ENCODE data around the gene JAK1. TPM values are rescaled to one million over a fixed set of nuclear protein-coding genes. Genes with fewer than 3 reads are reported as not detected.

The JAK1 gene
- total RNA-seq, 1 experiment from 2014 or later: 73.1 TPM

GRCh38 chr1:64950284-64950809 lies 16.0 kb downstream of the JAK1 start:
- no peak overlapping the region for H3K4me3 Mint-ChIP-seq (ENCODE audit: unreplicated experiment)
- CTCF ChIA-PET: interaction anchor here (0.6 kb wide), 1 partner anchor 265 kb away, joined by 3 read pairs; no protein-coding TSS in a partner anchor
- intact Hi-C loops (cut with micrococcal nuclease): no loop called here
- no peak for DNase-seq (ENCODE audit: unreplicated experiment)
- TF ChIP-seq CTCF (IDR thresholded peaks at IDR 0.05; ENCODE audit: unreplicated experiment): no peak
- H3K4me1 Mint-ChIP-seq (ENCODE audit: insufficient read depth, unreplicated experiment): peaks cover 44% of the 10 kb centered on the region
- H3K27me3 Mint-ChIP-seq (ENCODE audit: insufficient read depth, unreplicated experiment): no peaks in the 10 kb centered on the region
- no peaks in the 10 kb centered on the region for H3K9me3 Mint-ChIP-seq (ENCODE audit: unreplicated experiment)
- POLR2A ChIA-PET: interaction anchor here (0.6 to 3.1 kb wide), 6 partner anchors 10 to 52 kb away, joined by 3 to 20 read pairs (median 11); partner anchors contain the start of gene JAK1
- H3K27ac Mint-ChIP-seq (ENCODE audit: low read depth, unreplicated experiment): peak overlapping the region; percentile 87
- no peaks in the 10 kb centered on the region for H3K36me3 Mint-ChIP-seq (ENCODE audit: insufficient read depth, unreplicated experiment)
- no TSS peak for BruUV-seq (replicated peaks)

DNA sequence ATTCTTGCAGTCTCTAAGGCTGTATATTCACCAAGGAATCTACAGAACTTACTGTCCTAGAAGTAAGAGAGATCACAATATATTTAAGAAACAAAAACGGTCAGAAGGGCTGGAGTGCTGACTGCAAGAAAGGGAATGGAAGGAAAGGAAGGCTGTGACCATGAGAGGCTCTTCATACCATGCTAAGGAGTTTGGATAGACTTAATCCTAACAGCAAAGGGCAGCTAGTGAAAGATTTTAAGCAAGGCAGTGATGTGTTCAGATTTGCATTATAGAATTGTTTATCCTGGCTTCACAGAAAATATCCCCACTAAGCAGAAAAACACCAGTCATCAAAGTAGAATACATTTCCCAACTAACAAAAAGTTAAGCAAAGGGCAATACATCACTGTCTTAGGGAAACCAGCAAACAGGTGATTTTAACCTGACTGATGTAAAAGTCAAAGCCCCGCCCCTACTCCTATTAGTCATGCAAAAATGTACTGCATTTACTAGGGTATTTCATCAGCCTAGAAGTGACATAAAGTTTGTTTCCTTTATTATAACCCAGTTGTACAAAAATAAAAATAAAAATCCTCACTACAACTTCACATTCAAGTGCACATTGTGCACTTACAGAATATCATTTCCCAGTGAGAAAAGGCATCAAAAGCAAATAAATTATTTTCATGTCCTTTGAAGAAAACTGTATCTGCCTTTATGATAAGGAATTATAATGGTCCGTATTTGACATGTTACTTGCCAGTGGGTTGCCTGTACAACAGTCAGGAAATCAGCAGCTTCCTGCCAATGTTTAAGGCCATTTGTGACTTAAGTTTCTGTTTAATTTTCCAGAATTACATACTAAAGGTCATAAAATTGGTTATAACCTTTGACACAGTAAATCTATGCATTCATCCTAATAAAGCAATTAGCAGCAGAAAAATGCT lies 17.2 kb downstream of the JAK1 start:
- intact Hi-C loops (cut with micrococcal nuclease): loop anchor here (2.0 kb wide), 1 partner anchor 14 kb away; no protein-coding TSS in a partner anchor
- DNase-seq (ENCODE audit: unreplicated experiment): peak; percentile 79
- no peaks in the 10 kb centered on the region for H3K27me3 Mint-ChIP-seq (ENCODE audit: insufficient read depth, unreplicated experiment)
- peak overlapping the region; percentile 81 for H3K27ac Mint-ChIP-seq (ENCODE audit: low read depth, unreplicated experiment)
- H3K36me3 Mint-ChIP-seq (ENCODE audit: insufficient read depth, unreplicated experiment): no peaks in the 10 kb centered on the region
- no peaks in the 10 kb centered on the region for H3K9me3 Mint-ChIP-seq (ENCODE audit: unreplicated experiment)
- no peak for TF ChIP-seq CTCF (IDR thresholded peaks at IDR 0.05; ENCODE audit: unreplicated experiment)
- ChIA-PET CTCF (interaction anchor here (0.6 to 1.3 kb wide), 4 partner anchors 10 to 33 kb away, joined by 3 to 5 read pairs (median 4); no protein-coding TSS in a partner anchor), POLR2A (interaction anchor here (0.6 to 3.1 kb wide), 17 partner anchors 9 to 194 kb away, joined by 3 to 20 read pairs (median 4); partner anchors contain the start of gene JAK1)
- TSS peak; percentile 99 for BruUV-seq (replicated peaks)
- peak overlapping the region; percentile 18 for H3K4me3 Mint-ChIP-seq (ENCODE audit: unreplicated experiment)
- peaks cover 44% of the 10 kb centered on the region for H3K4me1 Mint-ChIP-seq (ENCODE audit: insufficient read depth, unreplicated experiment)

DNA sequence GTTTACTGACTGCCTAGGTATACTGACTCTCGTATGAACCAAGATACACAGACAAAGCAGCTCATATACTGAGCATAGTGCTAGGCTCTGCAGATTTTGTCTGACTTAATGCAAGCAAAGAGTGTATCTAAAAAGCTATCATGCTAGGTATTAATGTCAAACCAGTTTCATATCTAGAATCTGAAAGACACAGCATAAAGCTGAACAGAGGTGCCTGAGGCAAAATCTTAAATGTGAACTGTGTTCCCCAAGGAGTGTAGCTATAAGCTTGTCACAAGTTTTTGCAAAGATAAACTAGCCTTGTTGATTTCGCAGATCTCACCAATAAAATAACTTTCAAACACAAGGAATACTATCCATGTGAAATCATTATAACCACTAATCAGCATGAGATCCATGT lies 18.1 kb downstream of the JAK1 start:
- Mint-ChIP-seq H3K9me3 (ENCODE audit: unreplicated experiment) (no peaks in the 10 kb centered on the region), H3K36me3 (ENCODE audit: insufficient read depth, unreplicated experiment) (no peaks in the 10 kb centered on the region), H3K27me3 (ENCODE audit: insufficient read depth, unreplicated experiment) (no peaks in the 10 kb centered on the region), H3K4me1 (ENCODE audit: insufficient read depth, unreplicated experiment) (peaks cover 44% of the 10 kb centered on the region), H3K4me3 (ENCODE audit: unreplicated experiment) (no peak overlapping the region), H3K27ac (ENCODE audit: low read depth, unreplicated experiment) (peak overlapping the region; percentile 81)
- ChIA-PET POLR2A (interaction anchor here (0.6 to 3.1 kb wide), 15 partner anchors 9 to 1978 kb away, joined by 3 to 20 read pairs (median 4); partner anchors contain the start of gene JAK1), CTCF (interaction anchor here (0.8 to 1.3 kb wide), 3 partner anchors 11 to 25 kb away, joined by 3 to 5 read pairs (median 3); no protein-coding TSS in a partner anchor)
- no TSS peak for BruUV-seq (replicated peaks)
- intact Hi-C loops (cut with micrococcal nuclease): loop anchor here (2.0 kb wide), 1 partner anchor 13 kb away; no protein-coding TSS in a partner anchor
- TF ChIP-seq CTCF (IDR thresholded peaks at IDR 0.05; ENCODE audit: unreplicated experiment): no peak
- no peak for DNase-seq (ENCODE audit: unreplicated experiment)

DNA sequence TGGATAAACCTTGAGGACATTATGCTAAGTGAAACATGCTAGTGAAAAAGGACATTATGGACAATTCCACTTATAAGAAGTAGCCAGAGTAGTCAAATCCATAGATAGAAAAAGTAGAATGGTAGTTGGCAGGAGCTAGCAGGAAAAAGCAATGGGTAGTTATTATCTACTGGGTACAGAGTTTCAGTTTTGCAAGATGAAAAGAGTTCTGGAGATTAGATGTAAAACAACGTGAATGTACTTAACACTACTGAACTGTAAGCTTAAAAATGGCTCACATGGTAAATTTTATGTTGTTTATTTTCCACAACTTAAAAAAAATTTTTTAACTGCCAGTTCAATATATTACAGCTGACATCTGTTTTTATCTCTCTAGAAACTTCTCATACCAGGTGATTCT lies 19.4 kb downstream of the JAK1 start:
- no peak for TF ChIP-seq CTCF (IDR thresholded peaks at IDR 0.05; ENCODE audit: unreplicated experiment)
- Mint-ChIP-seq H3K27ac (ENCODE audit: low read depth, unreplicated experiment) (no peak overlapping the region), H3K9me3 (ENCODE audit: unreplicated experiment) (no peaks in the 10 kb centered on the region), H3K4me3 (ENCODE audit: unreplicated experiment) (no peak overlapping the region), H3K36me3 (ENCODE audit: insufficient read depth, unreplicated experiment) (no peaks in the 10 kb centered on the region), H3K4me1 (ENCODE audit: insufficient read depth, unreplicated experiment) (peaks cover 35% of the 10 kb centered on the region), H3K27me3 (ENCODE audit: insufficient read depth, unreplicated experiment) (no peaks in the 10 kb centered on the region)
- intact Hi-C loops (cut with micrococcal nuclease): no loop called here
- POLR2A ChIA-PET: interaction anchor here (0.6 to 2.6 kb wide), 2 partner anchors 10 to 465 kb away, joined by 3 to 11 read pairs; no protein-coding TSS in a partner anchor
- CTCF ChIA-PET: interaction anchor here (0.7 kb wide), 1 partner anchor 25 kb away, joined by 3 read pairs; no protein-coding TSS in a partner anchor
- no TSS peak for BruUV-seq (replicated peaks)
- no peak for DNase-seq (ENCODE audit: unreplicated experiment)

Data from MCF 10A (cell line).